CD4-positive, alpha-beta T cell treated with Interleukin-1 beta for 1 hour (primary cell): ENCODE data around the gene PRR15L.

ENCODE experiments used
- DNase-seq, 2 donors: peaks; one replicate each; pipeline ENCODE4 v3.0.0-alpha.2; 2020 to 2022

Gene PRR15L

DNA sequence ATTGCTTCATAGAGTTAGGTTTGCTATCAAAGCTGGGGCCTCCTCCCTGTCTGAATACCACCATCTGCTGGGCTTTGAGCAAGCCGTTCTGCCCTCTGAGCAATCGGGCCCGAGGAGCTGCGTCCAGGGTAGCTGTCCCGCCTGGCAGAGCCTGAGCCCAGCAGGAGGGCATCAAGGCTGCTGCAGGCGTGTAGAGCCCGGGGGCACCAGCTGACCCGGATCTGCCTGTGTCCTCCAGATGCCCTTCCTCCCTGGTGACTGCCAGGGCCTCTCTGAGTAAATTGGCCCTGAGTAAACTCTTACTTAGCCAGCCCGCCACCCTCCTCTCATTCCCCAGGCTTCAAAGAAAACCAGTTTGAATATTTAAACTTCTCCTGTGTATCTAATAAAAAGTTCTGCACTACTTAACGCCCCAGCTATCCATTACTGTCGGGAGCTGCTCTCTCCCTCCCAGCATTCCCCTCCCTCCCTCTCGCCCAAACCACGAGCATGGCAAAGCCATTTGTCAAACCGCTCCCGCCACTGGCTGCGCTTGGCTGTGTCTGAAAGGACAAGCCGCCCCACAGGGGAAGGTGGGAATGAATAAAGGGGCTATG lies 29.7 kb upstream of the PRR15L start:
- DNase-seq: no peak

DNA sequence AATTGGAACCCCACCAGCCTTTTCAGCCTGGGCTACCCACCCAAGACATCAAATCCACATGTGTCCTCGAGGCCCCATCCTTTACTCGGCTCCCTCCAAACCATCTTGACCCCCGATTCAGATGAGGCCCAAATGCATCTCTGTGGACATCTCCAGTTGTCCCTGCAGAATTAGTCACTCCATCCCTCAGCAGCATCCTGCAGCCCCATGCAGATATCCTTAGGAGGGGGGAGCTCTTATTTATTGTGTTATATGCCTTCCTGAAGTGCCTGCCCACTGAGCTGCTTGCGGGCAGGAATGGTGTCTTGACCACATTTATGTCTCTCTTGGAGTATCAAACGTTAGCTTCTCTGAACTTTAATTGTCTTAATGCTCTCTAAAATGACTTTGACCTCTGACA lies 28.8 kb upstream of the PRR15L start:
- no peak for DNase-seq

DNA sequence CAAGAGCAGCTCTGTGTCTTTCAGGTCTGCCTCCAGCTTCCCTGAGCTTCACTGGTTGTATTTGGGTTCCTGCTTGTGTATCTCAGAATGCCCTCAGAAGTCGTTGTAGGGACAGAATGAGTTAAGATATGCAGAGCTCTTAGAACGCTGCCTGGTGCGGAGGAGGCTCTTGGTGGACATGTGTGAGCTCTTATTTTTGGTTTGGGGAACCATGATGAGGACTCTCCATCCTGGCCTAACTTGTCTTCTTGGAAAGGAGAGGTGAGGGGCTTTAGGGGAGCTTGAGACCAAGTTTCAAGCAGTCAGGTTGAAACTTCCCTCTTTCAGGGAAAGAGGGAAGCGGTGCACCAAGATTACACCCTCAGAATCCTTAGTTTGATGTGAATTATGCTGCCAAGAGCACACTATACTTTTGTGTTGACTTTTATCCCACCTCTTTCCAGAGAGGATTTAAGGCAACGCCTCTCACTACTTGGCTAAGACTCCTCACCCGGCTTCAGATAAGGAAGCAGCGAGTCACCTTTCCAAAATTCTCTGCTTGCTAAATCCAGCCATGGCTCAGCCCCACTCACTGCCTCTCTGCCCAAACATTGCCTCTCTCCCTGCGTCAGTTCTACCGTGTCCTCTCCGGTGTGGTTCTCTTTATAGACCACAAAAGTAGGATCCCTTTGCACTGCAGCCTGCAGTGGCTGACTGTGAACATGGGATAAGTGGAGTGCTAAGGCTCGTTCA lies 26.0 kb upstream of the PRR15L start:
- DNase-seq: no peak

DNA sequence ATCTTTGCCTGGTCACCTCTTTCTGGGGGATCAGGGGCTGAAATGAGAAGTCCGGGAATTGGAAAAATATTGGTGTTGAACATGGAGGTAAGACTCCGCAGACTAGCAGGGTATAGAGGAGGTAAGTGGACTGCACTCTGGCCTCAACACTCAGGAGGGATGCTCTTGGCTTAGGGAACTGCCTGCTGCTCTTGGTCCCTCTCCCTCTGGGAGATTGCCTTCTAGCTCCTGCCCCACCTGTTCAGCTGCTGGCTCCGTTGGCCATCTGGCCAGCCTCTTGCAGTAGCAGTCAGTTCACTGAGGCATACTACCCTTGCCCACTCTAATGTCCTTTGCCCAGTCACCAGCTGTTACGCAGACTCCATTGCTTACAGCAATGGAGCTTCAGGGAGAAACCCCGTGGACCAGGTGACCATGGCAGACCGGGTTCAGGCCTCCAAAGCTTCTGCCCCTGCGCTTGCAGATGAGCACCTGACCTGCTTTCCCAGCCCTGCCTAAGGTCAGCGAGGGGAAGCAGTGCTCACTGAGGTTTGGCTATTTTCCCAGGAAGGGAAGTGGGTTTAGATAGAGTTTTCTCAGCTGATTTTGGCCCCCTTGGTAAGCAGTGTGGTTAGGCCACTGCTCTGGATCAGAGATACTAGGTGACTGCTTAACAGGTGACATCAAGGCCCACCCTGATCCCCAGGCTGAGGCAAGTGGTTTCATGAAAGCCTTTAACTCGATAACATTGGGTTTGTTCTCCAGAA lies 25.1 kb upstream of the PRR15L start:
- DNase-seq: no peak

DNA sequence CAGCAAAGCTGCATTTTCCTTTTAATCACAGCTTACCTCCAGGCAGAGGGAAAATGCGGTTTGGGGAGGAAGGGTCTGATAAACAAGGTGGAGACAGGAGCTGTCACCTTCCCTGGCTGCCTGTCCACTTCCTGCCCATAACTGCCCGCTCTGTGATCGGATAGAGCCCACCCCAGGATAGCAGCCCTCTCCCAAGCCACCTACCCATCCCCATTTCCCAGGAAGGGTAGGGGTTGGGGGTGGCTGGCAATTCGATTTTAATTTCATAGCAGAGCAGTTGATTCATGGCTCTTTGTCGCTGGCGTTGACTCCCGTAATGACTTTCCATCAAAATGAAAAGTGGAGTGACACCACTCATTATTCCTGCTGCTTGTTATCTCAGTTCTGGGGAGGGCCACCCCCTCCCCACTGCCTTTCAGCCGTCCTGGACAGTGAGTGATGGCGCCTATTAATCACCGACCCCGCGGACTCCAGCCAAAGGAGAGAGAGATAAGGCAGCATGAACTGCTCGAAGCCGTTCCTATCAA lies 24.5 kb upstream of the PRR15L start:
- DNase-seq: no peak

DNA sequence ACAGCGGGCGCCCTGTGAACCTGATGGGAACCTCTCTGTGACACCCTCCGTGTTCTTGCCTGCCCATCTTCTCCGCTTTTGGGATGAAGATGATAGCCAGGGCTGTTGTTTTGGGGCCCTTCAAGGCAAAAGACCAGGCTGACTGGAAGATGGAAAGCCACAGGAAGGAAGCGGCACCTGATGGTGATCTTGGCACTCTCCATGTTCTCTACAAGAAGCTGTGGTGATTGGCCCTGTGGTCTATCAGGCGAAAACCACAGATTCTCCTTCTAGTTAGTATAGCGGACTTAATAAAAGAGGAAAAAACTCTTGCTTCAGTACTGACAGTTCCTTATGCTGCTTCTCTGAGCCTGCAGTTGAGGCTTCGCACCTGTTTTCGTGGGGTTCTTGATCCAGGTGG lies 23.8 kb upstream of the PRR15L start:
- peak in 1 of 2 donors; percentile 8 for DNase-seq

DNA sequence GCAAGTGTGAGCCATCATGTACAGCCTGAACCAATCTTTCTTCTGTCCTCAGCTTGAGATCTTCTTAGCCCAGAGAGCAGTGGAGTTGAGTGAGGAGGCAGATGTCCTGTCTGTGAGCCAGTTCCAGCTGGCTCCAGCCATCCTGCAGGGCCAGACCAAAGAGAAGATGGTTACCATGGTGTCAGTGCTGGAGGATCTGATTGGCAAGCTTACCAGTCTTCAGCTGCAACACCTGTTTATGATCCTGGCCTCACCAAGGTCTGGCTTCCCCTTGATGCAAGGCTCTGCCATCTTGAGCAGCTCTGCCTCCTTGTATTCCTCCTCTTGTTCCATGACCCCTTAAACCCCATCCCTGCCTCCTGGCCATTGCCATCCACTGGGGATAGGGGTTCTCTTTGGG lies 22.9 kb upstream of the PRR15L start:
- DNase-seq: no peak

DNA sequence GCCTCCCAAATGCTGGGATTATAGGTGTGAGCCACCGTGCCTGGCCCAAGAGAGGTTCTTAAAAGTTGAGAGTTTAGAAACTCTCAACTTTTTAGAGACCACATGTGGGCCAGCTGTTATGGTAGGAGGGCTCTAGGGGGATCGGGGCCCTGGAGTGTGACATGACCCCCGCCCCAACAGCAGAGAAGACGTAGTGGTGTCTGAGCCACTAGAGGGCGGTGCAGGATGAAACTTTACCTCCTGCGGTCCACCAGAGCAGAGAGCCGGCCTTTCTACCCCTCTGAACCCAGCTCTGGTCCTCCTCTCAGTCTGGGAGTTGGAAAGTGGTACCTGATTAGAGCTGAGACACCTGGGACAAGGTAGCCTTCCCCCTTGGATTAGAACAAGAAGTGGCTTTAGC lies 20.6 kb upstream of the PRR15L start:
- peak; percentile 54 for DNase-seq

DNA sequence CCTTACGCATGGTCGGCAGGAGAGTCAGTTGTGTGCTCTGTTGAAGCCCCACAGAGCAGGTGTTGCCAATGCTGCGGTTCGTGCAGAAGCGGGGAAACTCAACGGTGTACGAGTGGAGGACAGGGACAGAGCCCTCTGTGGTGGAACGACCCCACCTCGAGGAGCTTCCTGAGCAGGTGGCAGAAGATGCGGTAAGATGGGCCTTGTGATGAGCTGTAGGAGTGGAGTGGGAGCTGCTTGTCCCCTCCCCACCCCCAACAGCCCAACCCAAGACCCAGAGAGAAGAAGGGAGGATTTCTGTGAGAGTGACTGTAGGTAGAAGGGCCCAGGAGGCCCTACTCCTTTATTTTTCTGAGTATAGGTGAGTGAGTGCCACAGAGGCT lies 18.1 kb upstream of the PRR15L start:
- no peak for DNase-seq

DNA sequence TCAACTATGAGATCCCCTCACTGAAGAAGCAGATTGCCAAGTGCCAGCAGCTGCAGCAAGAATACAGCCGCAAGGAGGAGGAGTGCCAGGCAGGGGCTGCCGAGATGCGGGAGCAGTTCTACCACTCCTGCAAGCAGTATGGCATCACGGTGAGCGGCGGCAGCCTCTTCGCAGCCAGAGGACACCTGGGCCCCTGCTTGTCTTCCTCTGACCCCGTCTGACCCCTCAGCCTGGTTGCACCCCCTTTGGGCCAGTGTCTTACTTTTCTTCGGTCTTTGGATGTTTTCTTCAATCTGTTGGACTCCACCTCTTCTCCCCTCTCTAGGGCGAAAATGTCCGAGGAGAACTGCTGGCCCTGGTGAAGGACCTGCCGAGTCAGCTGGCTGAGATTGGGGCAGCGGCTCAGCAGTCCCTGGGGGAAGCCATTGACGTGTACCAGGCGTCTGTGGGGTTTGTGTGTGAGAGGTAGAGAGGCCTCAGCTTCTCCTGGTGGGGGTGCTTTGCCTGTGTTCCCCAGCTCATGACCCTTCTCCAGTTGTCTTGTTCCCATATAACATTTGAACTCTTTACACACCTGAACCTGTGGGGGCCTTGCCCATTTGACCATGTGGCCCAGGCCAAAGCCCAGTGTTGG lies 17.6 kb upstream of the PRR15L start:
- DNase-seq: no peak

DNA sequence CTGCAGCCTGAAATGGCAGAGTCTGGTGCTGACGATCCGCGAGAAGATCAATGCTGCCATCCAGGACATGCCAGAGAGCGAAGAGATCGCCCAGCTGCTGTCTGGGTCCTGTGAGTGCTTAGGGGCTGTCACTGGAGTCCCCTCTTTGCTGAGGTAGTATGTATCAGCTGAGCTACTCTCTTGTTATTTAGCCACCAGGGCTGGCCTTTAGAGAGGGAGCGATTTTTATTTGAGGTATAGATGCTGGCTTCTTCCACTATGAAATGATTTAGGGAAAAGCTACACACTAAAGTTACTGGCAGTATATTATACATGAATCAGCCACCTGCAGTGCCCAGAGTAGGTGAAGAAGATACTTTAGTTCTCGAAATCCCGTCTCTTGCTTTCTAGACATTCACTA lies 15.9 kb upstream of the PRR15L start:
- no peak for DNase-seq

DNA sequence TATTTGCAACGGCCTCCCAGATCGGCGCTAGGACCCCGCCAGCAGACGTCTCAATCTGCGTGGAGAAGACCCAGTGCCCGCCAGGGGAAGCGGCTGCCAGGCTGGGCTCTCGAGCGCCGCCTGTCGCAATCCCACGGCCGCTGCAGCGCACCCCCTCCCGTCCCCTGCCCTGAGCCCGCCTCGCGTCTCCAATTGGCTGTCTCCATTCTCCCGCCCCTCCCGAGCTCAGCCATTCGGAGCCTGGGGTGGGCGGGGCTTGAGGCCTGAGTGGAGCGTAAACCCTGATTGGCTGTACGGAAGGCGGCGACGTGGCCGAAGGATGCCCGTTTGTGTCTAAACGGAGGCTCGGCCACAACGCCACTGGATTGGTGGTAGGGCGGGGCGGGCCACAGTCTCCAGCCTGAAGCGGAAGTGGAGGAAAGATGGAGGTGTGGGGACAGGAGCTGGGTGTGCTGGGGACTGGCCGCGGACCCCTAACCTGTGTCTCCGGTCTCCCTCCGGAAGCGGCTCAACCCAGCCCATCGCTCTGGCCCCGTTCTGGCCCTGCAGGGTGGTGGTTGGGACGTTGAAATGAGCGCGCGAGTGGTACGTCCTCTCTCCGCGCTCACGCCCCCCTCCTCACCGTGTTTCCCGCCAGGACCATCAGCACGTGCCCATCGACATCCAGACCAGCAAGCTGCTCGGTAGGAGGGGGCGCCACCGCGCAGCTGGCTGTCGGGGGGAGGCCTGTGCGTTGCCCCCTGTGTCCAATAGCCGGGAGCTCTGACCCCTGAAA lies 13.2 kb upstream of the PRR15L start, which contains the start of gene CDK5RAP3:
Gene CDK5RAP3 (plus strand): TSS at position 389 of the 775 bp plus-strand sequence. CDS start 34 bp downstream, at position 423.
- DNase-seq: peak; percentile 99

DNA sequence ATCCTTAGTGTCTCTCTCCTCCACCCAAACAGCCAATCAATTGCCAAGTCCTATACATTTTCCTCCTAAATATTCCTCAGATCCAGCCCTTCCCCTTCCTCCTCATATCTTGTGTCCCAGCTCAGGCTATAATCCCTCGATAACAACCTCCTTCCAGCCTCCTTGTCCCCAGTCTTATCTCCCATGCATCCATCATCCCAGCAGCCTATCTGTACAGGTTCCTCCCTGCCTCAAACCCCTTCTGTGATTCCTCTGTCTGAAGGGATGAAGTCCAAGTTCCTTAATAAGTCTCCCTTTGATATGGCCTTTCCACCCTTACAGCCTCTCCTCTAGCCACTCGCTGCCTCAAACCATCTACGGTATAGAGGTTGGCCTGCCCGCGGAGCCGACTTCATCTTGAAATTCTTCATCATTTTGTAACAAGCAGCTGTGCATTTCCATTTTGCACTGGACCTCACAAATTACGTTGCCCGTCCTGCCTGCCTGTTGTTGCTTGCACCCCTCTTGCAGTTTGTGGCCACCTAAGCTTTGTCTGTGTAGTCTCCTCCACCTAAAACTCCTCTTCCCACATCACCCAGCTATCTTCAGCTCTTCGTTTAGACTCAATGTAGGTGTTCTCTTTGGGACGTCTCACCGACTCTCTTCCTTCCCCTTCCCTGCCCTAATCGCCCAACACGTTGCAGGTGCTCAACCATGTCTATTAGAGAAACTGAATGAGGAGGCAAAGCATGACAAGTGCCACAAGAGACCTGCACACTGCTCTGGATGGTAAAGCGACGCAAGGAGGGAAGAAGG lies 12.4 kb upstream of the PRR15L start:
- DNase-seq: no peak

DNA sequence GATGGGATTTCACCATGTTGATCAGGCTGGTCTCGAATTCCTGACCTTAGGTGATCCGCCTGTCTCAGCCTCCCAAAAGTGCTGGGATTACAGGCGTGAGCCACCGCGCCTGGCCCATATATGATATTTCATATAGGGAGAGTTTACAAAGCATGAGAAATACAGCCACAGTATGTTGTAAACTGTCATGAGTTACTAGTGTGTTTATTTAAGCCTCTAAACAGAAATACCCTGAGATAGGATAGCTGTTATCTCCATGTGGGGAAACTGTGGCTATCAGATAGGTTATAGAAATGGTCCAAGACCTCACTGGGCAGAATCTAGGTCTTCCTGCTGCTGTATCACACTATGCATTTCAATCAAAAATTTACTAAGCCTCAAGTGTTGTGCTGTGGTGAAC lies 11.2 kb upstream of the PRR15L start:
- DNase-seq: no peak

DNA sequence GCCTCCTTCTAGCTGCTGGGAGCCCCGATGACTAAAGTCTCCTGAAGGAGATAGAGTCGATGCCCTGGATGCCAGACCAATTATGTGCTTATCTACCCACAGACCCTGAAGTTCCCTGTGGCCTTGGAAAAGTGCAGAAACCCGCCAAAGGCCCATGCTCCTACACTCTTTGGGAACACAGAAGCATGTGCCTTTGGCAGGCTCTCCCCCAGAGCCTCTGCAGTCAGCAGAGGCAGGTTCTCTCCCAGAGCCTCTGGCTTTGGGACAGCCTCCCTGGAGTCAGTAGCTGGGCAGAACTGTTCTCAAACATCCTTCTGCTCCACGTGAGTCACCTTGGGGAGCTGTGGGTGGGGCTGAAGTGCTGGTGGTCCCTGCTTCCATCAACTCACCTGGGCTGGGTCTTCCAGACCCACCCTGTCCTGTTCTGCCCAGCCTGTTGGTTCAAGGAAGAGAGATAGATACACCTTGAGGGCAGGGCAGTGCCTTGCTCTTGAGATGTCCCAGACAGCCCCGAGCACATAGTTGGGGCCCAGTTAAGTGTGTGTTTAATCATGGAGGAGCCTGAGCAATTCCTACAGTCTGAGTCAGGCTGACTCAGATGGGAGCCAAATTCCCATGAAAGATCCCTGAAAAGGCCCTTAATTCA lies 10.0 kb upstream of the PRR15L start:
- DNase-seq: no peak

DNA sequence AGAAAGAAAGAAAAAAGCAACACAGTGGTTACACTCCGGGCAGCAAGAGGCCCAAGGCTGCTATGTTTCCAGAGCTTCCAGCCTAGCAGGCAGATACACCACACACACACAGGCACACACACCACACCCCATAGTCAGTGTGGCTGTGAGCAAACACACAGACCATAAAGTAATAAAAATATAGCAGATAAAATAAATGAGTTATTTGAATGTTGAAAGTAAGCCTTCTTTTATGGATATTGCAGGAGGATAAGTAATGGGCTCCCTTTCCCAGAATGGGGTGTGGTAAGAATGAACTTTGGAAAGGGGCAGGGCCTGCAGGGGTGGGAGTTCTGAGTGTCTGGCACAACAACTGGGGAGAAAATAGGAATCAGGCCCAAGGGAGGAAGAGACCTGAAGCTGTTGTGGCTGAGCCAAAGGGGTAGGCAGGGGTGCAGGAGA lies 8.4 kb upstream of the PRR15L start:
- no peak for DNase-seq

DNA sequence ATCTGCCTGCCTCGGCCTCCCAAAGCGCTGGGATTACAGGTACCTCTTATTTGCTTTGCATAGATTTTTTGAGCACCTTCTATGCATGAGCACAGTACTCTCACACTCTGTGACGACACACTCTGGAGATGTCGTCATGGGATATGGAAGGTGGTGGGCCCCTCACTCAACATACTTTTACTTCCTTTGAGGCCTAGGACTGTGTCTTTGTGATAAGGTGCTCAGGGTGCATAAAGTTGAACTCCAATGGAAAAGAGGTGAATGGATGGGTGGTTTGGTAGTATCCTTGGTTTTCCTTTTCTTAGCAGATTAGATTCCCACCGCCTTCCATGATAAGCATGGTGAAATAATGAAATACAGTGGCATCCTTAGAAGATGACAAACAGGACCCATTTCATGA lies 7.2 kb upstream of the PRR15L start:
- DNase-seq: no peak

DNA sequence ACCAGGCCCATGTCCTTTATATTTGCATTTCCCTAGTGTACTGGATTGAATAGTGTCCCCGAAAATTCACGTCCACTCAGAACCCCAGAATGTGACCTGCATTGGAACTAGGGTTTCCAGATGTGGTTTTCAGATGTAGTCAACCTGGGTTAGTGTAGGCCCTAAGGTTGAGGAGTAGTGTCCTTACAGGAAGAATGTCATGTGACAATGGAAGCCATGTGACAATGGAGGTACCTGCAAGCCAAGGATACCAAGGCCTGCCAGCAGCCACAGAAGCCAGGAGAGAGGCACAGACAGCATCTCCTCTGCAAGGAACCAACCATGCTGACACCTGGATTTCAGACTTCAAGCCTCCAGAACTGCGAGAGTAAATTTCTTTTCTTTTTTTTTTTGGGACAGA lies 5.2 kb upstream of the PRR15L start:
- no peak for DNase-seq

DNA sequence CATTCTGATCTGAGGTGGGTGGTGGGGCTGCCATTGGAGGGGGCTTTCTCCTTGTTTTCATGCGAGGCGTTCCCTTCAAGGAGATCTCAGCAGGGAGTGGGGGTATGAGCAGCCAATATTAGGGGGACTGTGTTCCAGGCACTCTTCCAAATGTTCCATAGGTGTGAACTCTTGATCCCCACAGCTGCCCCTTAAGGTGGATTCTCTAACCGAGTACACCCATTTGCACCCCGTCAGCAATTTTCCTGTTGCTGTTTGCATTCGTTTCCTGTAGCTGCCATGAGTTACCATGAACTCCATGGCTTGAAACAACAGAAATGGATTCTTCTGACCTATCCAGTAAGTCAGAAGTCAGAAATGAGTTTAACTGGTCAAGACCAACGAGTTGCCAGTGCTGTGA lies 3.7 kb upstream of the PRR15L start:
- DNase-seq: no peak

DNA sequence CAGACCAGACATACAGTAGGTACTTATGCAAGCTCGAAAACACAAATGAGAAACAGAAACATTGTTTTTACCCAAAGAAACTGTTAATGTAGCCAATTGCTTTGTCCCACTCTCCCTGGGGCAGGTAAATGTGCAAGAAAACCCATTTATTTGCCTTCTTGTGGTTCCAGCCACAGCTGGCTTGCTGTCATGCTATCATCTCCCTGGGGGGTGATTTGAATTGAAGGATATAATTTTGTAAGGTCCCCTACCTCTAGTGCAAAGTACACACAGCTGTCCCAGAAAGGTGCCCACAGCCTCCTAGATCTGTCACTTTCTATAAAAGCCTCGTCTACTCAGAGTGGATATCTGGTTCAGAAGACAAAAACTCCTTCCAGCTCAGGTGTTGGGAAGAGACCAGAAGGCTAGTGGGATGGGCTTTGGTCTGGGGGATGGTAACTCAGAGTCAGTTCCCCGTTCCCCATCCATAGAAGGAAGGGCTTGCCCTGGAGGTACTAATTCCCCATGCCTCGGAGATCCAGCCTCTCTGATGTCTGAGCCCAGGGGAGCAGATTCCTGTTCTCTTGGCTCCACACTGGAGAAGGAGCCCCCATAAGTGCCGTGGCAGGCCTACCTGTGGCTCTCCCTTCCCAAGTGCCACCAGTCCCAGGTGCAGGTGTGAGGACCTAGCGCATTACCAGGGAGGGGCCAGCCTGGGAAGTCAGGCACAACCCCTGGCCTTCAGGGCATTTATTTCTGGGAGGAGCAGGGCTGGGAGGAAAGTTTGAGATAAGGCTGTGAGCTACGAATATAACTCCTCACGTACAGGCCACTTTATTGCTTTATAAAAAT lies 2.4 kb upstream of the PRR15L start:
- DNase-seq: no peak
